ENCODE measurements around the gene PLA2G4B.
A peak's percentile ranks its signal among the peaks of the same experiment; 100 is the strongest.

DNA sequence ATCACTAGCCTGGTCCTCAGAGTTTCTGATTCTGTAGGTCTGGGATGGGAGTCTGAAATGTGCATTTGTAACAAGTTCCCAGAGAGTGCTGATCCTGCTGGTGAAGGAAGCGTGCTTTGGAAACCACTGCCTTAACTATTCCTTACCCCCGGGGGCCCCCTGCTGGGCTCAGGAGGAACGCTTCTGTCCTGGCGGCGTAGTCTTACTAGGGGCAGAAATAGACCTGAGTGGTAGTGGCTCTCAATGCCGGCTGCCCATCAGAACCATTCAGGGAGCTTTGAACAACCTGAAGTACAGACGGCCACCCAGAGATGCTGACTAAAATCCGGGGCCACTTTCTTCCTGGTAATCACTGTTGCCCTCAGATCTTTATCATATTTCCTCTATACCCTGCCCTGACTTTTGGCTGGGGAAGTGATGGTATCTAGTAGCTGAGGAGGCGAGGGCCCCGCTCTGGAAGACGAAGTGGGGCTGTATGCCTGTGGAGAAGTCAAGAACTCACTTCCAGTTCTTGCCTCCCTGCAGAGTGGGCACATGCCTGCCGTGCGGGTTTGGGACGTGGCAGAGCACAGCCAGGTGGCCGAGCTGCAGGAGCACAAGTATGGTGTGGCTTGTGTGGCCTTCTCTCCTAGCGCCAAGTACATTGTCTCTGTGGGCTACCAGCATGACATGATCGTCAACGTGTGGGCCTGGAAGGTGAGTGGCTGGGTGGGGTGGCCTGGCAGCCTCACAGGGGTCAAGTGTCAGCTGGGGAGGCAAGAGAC, 27.0 kb upstream of the PLA2G4B start:
- TF ChIP-seq, protein P1, sequence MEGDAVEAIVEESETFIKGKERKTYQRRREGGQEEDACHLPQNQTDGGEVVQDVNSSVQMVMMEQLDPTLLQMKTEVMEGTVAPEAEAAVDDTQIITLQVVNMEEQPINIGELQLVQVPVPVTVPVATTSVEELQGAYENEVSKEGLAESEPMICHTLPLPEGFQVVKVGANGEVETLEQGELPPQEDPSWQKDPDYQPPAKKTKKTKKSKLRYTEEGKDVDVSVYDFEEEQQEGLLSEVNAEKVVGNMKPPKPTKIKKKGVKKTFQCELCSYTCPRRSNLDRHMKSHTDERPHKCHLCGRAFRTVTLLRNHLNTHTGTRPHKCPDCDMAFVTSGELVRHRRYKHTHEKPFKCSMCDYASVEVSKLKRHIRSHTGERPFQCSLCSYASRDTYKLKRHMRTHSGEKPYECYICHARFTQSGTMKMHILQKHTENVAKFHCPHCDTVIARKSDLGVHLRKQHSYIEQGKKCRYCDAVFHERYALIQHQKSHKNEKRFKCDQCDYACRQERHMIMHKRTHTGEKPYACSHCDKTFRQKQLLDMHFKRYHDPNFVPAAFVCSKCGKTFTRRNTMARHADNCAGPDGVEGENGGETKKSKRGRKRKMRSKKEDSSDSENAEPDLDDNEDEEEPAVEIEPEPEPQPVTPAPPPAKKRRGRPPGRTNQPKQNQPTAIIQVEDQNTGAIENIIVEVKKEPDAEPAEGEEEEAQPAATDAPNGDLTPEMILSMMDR (IDR thresholded peaks at IDR 0.05) = peak; percentile 89
- no peak for TF ChIP-seq ZFX (IDR thresholded peaks at IDR 0.05; ENCODE audit: borderline replicate concordance)

All from 22Rv1 (cell line).